H1 (cell line): Measurements from ENCODE around the gene ENDOV. TPM values are rescaled to one million over a fixed set of nuclear protein-coding genes. Genes with fewer than 3 reads are reported as not detected.

Source experiments
- CTCF ChIA-PET: fragments of 300-600 bp; sonication (Branson Sonifier 250); formaldehyde crosslinking; loops from one replicate; lab custom pipeline; 2021; ENCODE audit not compliant: partially characterized antibody; lab: Charles Lee
- POLR2A ChIA-PET: fragments of 300-600 bp; sonication (Branson Sonifier 250); formaldehyde crosslinking; loops from one replicate; lab custom pipeline; 2021; ENCODE audit warnings: inconsistent platforms; ENCODE audit not compliant: partially characterized antibody; lab: Charles Lee
- DNase-seq, 2 experiments: peaks; one replicate each; pipeline versions ENCODE4 v3.0.0 to v3.0.0-alpha.2; 2010 to 2022; ENCODE audit warnings: low spot score in 2 of 2, low read depth in 1 of 2, mixed read lengths in 1 of 2
- FAIRE-seq: peaks from 2 replicates; lab custom pipeline; 2011; peaks lifted over from hg19 to GRCh38; lab: Jason Lieb, UNC
- H2AFZ ChIP-seq: 2 replicates; pipeline ENCODE4 v1.8.1; 2012; ENCODE audit warnings: low read length, inconsistent platforms
- H2AK5ac ChIP-seq: 2 replicates; pipeline ENCODE4 v1.6.1; 2013; ENCODE audit warnings: low read depth, low read length
- H2BK120ac ChIP-seq: replicated peaks from 2 replicates; pipeline ENCODE3; 2013; ENCODE audit warnings: low read depth, low read length, inconsistent platforms
- H2BK12ac ChIP-seq: 2 replicates; pipeline ENCODE4 v1.6.1; 2013; ENCODE audit warnings: low read depth, low read length
- H2BK15ac ChIP-seq: 2 replicates; pipeline ENCODE4 v1.6.1; 2013; ENCODE audit warnings: low read length
- H2BK20ac ChIP-seq: 2 replicates; pipeline ENCODE4 v1.6.1; 2013; ENCODE audit warnings: low read length
- H2BK5ac ChIP-seq: 2 replicates; pipeline ENCODE4 v1.6.1; 2013; ENCODE audit warnings: low read depth, low read length
- H3K14ac ChIP-seq: 2 replicates; pipeline ENCODE4 v1.6.1; 2013; ENCODE audit warnings: inconsistent platforms; ENCODE audit not compliant: insufficient read length
- H3K18ac ChIP-seq: 2 replicates; pipeline ENCODE4 v1.6.1; 2013; ENCODE audit warnings: low read length; ENCODE audit errors: extremely low read depth
- H3K23ac ChIP-seq: 2 replicates; pipeline ENCODE4 v1.6.1; 2013; ENCODE audit warnings: inconsistent platforms; ENCODE audit not compliant: insufficient read length
- H3K23me2 ChIP-seq: 2 replicates; pipeline ENCODE4 v1.6.1; 2013; ENCODE audit warnings: low read depth, low read length
- H3K27ac ChIP-seq: 2 replicates; pipeline ENCODE4 v1.6.1; 2011; ENCODE audit warnings: low read depth, low read length, inconsistent platforms
- H3K27me3 ChIP-seq, 4 experiments: replicated peaks in 1 of 4; 1 replicate in 1 of 4; 2 replicates in 3 of 4; pipeline versions ENCODE4 v1.6.1 to v1.8.1; 2011 to 2013; ENCODE audit warnings: low read length in 3 of 4, mild to moderate bottlenecking in 3 of 4, inconsistent platforms in 2 of 4, mixed read lengths in 2 of 4, moderate library complexity in 1 of 4; ENCODE audit not compliant: control insufficient read depth in 3 of 4, insufficient read depth in 3 of 4; ENCODE audit errors: extremely low read depth in 1 of 4
- H3K36me3 ChIP-seq, 4 experiments: 2 replicates each; pipeline versions ENCODE4 v1.6.1 to v1.8.1; 2011 to 2013; ENCODE audit warnings: mild to moderate bottlenecking in 4 of 4, low read length in 3 of 4, moderate library complexity in 2 of 4, control low read depth in 1 of 4, inconsistent platforms in 1 of 4; ENCODE audit not compliant: insufficient read depth in 4 of 4, control insufficient read depth in 2 of 4
- H3K4ac ChIP-seq: replicated peaks from 2 replicates; pipeline ENCODE3; 2013; ENCODE audit warnings: low read length, low read depth, mixed read lengths, inconsistent platforms; ENCODE audit not compliant: insufficient read length
- H3K4me1 ChIP-seq, 4 experiments: replicated peaks in 1 of 4; 1 replicate in 1 of 4; 2 replicates in 3 of 4; pipeline versions ENCODE4 v1.6.1 to v1.8.1; 2011 to 2013; ENCODE audit warnings: low read length in 3 of 4, inconsistent platforms in 2 of 4, mixed read lengths in 1 of 4; ENCODE audit not compliant: insufficient read depth in 4 of 4, control insufficient read depth in 3 of 4
- H3K4me2 ChIP-seq, 2 experiments: 2 replicates each; pipeline versions ENCODE4 v1.6.1 to v1.8.1; 2011 to 2013; ENCODE audit warnings: low read depth in 2 of 2, low read length in 2 of 2, control low read depth in 1 of 2, inconsistent platforms in 1 of 2, mild to moderate bottlenecking in 1 of 2; ENCODE audit not compliant: insufficient read depth in 1 of 2
- H3K4me3 ChIP-seq, 4 experiments: fragments of 200-600, 300-600 bp in 1 of 4; sonication (generic), shearing (Covaris generic), sonication (Bioruptor Twin) in 1 of 4; 2 replicates each; pipeline versions ENCODE4 v1.5.1 to v1.8.1; 2011 to 2016; ENCODE audit warnings: low read length in 4 of 4, low read depth in 3 of 4, control low read depth in 2 of 4, inconsistent platforms in 2 of 4, mild to moderate bottlenecking in 2 of 4, mixed read lengths in 1 of 4, moderate library complexity in 1 of 4; ENCODE audit not compliant: insufficient read depth in 2 of 4; ENCODE audit errors: extremely low read depth in 1 of 4
- H3K56ac ChIP-seq: replicated peaks from 2 replicates; pipeline ENCODE3; 2013; ENCODE audit warnings: low read depth, mild to moderate bottlenecking, mixed read lengths, low read length, inconsistent platforms; ENCODE audit not compliant: insufficient read length
- H3K79me1 ChIP-seq: 2 replicates; pipeline ENCODE4 v1.6.1; 2013; ENCODE audit warnings: low read depth, low read length, control low read depth
- H3K79me2 ChIP-seq, 2 experiments: 2 replicates each; pipeline versions ENCODE4 v1.6.1 to v1.8.1; 2012 to 2013; ENCODE audit warnings: low read length in 2 of 2, mild to moderate bottlenecking in 2 of 2, inconsistent platforms in 1 of 2; ENCODE audit not compliant: insufficient read depth in 2 of 2, control insufficient read depth in 1 of 2
- H3K9ac ChIP-seq, 4 experiments: replicated peaks in 1 of 4; 1 replicate in 1 of 4; 2 replicates in 3 of 4; pipeline versions ENCODE4 v1.6.1 to v1.8.1; 2011 to 2013; ENCODE audit warnings: low read depth in 3 of 4, low read length in 3 of 4, control low read depth in 2 of 4, mild to moderate bottlenecking in 2 of 4, moderate library complexity in 2 of 4, inconsistent platforms in 1 of 4; ENCODE audit errors: extremely low read depth in 1 of 4
- H3K9me3 ChIP-seq, 2 experiments: 2 replicates each; pipeline versions ENCODE4 v1.6.1 to v1.8.1; 2012 to 2013; ENCODE audit warnings: mild to moderate bottlenecking in 2 of 2, moderate library complexity in 2 of 2, control low read depth in 1 of 2, inconsistent platforms in 1 of 2, low read depth in 1 of 2, low read length in 1 of 2, mixed read lengths in 1 of 2; ENCODE audit not compliant: insufficient read depth in 2 of 2
- H4K20me1 ChIP-seq, 2 experiments: replicated peaks in 1 of 2; 2 replicates each; pipeline versions ENCODE3 to v1.8.1; 2011 to 2013; ENCODE audit warnings: inconsistent platforms in 2 of 2, low read length in 2 of 2, mild to moderate bottlenecking in 1 of 2; ENCODE audit not compliant: insufficient read depth in 2 of 2, control insufficient read depth in 1 of 2
- H4K5ac ChIP-seq: 2 replicates; pipeline ENCODE4 v1.6.1; 2013; ENCODE audit warnings: low read length, low read depth, mixed read lengths, inconsistent platforms; ENCODE audit not compliant: insufficient read length
- H4K8ac ChIP-seq: 2 replicates; pipeline ENCODE4 v1.8.0; 2013; ENCODE audit warnings: mild to moderate bottlenecking, moderate library complexity, low read length, inconsistent platforms; ENCODE audit not compliant: insufficient read depth; ENCODE audit errors: extremely low read depth
- H4K91ac ChIP-seq: replicated peaks from 2 replicates; pipeline ENCODE3; 2013; ENCODE audit warnings: low read length, mixed read lengths, inconsistent platforms; ENCODE audit not compliant: insufficient read length
- ASH2L ChIP-seq: fragments of 200-600, 300-600 bp; sonication (generic); IDR thresholded peaks from one replicate; pipeline ENCODE4 v1.7.1; 2017; ENCODE audit warnings: low read length
- CHD1 ChIP-seq: IDR thresholded peaks from 2 replicates; pipeline ENCODE4 v1.6.1; 2012; ENCODE audit warnings: low read depth, low read length, improper control_type of control experiment
- EP300 ChIP-seq, 2 experiments: IDR thresholded peaks; 1 replicate in 1 of 2; 2 replicates in 1 of 2; pipeline ENCODE4 v1.6.1; 2011 to 2012; ENCODE audit warnings: low read depth in 2 of 2, low read length in 2 of 2, mild to moderate bottlenecking in 2 of 2, borderline replicate concordance in 1 of 2, inconsistent platforms in 1 of 2, moderate library complexity in 1 of 2
- JUND ChIP-seq: IDR thresholded peaks from 2 replicates; pipeline ENCODE4 v1.6.1; 2011; ENCODE audit warnings: mild to moderate bottlenecking, improper control_type of control experiment, low read length
- KDM1A ChIP-seq: fragments of 200-600, 300-600 bp; sonication (generic); IDR thresholded peaks from 2 replicates; pipeline ENCODE4 v1.7.1; 2016; ENCODE audit warnings: mild to moderate bottlenecking, low read length, borderline replicate concordance
- POLR2AphosphoS5 ChIP-seq: IDR thresholded peaks from 2 replicates; pipeline ENCODE4 v1.6.1; 2011; ENCODE audit warnings: low read depth, low read length
- POU5F1 ChIP-seq: IDR thresholded peaks from 2 replicates; pipeline ENCODE4 v1.6.1; 2011; ENCODE audit warnings: low read depth, mild to moderate bottlenecking, low read length, moderate library complexity
- RBBP5 ChIP-seq: IDR thresholded peaks from 2 replicates; pipeline ENCODE4 v1.7.1; 2012; ENCODE audit warnings: low read depth, mild to moderate bottlenecking, inconsistent platforms, low read length, moderate library complexity, borderline replicate concordance
- RXRA ChIP-seq: IDR thresholded peaks from 2 replicates; pipeline ENCODE4 v1.6.1; 2011; ENCODE audit warnings: low read depth, mild to moderate bottlenecking, low read length, moderate library complexity; ENCODE audit not compliant: insufficient read depth
- SIN3A ChIP-seq, 2 experiments: IDR thresholded peaks in 1 of 2; conservative IDR thresholded peaks in 1 of 2; 2 replicates each; pipeline ENCODE4 v1.6.1; 2011 to 2012; ENCODE audit warnings: low read length in 2 of 2, improper control_type of control experiment in 1 of 2, low read depth in 1 of 2, mild to moderate bottlenecking in 1 of 2
- SIRT6 ChIP-seq: IDR thresholded peaks from one replicate; pipeline ENCODE4 v1.7.1; 2012; ENCODE audit warnings: low read length, inconsistent platforms
- TCF12 ChIP-seq: IDR thresholded peaks from 2 replicates; pipeline ENCODE4 v1.6.1; 2011; ENCODE audit warnings: low read depth, mild to moderate bottlenecking, low read length
- YY1 ChIP-seq: IDR thresholded peaks from 2 replicates; pipeline ENCODE4 v1.6.1; 2011; ENCODE audit warnings: low read depth, mild to moderate bottlenecking, low read length
- WGBS, 2 experiments: shearing (Covaris generic) in 1 of 2; methylation state at CpG; one replicate each; pipeline versions ENCODE4 v1.1.6 to v1.1.7; 2013 to 2015; ENCODE audit warnings: low lambda C conversion rate in 2 of 2, mixed read lengths in 2 of 2, inconsistent platforms in 1 of 2, low coverage in 1 of 2, missing lambda C conversion rate in 1 of 2; ENCODE audit not compliant: insufficient replicate concordance in 2 of 2, insufficient coverage in 1 of 2, insufficient read length in 1 of 2; ENCODE audit errors: extremely low coverage in 1 of 2, missing lambda C conversion rate in 1 of 2; 5-methylcytosine and 5-hydroxymethylcytosine counted together
- polyA plus RNA-seq, 7 experiments: library from polyadenylated mRNA; depleted of rRNA in 3 of 7; stranded (reverse) in 5 of 7; unstranded in 2 of 7; fragments of >200 nt in 5 of 7; fragments of 200-250 nt in 2 of 7; gene quantifications; 1 replicate in 5 of 7; 2 replicates in 1 of 7; 4 replicates in 1 of 7; pipeline versions ENCODE4 v1.2.1 to v1.2.3, GENCODE V29; 2011 to 2013; ENCODE audit warnings: missing spikeins in 2 of 7, mixed read lengths in 2 of 7
- total RNA-seq: library from RNA; stranded (reverse); fragmentation: NEBNext Ultra II Directional; extraction: Animal tissue kit (Norgen Biotek cat#: 25700); gene quantifications from 2 replicates; pipeline ENCODE4 v1.2.1, GENCODE V29; 2021

Gene ENDOV
- total and polyA plus RNA-seq, 2 of the 8 experiments (the other 6 are each of a cell fraction or from before 2014, with no cell fraction given): 10.6 to 13.3 TPM

GRCh38 chr17:80445007-80445725 is 30.2 kb downstream of the ENDOV start:
- H3K9ac ChIP-seq: no peak overlapping the region
- no peaks in the 10 kb centered on the region for H3K79me1 ChIP-seq
- H2BK5ac ChIP-seq: no peak overlapping the region
- 74% methylated on average over 20 of the region's 26 CpGs; no CpG with 5 or more reads in 1 of the 2 experiments for WGBS, 2 experiments
- no peak overlapping the region for H2BK120ac ChIP-seq
- H3K4me2 ChIP-seq: no peak overlapping the region
- 0 out of 2 replicates have a peak overlapping the region, but pooled peaks have one; percentile 65 for H2BK15ac ChIP-seq
- no peak overlapping the region for H2BK20ac ChIP-seq
- POLR2A ChIA-PET: interaction anchor here (0.9 to 5.8 kb wide), 4 partner anchors 9 to 57 kb away, joined by 3 to 35 read pairs (median 4); no protein-coding TSS in a partner anchor
- no peak overlapping the region for H3K23ac ChIP-seq
- DNase-seq (no peak), FAIRE-seq (no peak)
- no peak overlapping the region for H3K56ac ChIP-seq
- no peak overlapping the region for H3K14ac ChIP-seq
- no peaks in the 10 kb centered on the region for H3K36me3 ChIP-seq
- no peak overlapping the region for H4K5ac ChIP-seq
- H4K8ac ChIP-seq: peak overlapping the region; percentile 20; the same call in 1 of the 2 replicates
- H4K20me1 ChIP-seq: no peaks in the 10 kb centered on the region
- H3K4me3 ChIP-seq: no peak overlapping the region
- H2BK12ac ChIP-seq: no peak overlapping the region
- H3K79me2 ChIP-seq: no peaks in the 10 kb centered on the region
- no peak overlapping the region for H3K27ac ChIP-seq
- H4K91ac ChIP-seq: no peak overlapping the region
- H3K9me3 ChIP-seq: no peaks in the 10 kb centered on the region
- peaks cover 0 to 7% (median 0%) of the 10 kb centered on the region in 4 experiments; a peak in 3 of 7 replicates for H3K27me3 ChIP-seq
- H3K4me1 ChIP-seq: peaks cover 3 to 11% (median 8%) of the 10 kb centered on the region in 4 experiments; a peak in 6 of 7 replicates
- H2AK5ac ChIP-seq: no peak overlapping the region
- H3K23me2 ChIP-seq: no peaks in the 10 kb centered on the region
- no peak overlapping the region for H3K18ac ChIP-seq
- H2AFZ ChIP-seq: no peak overlapping the region
- CTCF ChIA-PET: interaction anchor here (1.0 kb wide), 1 partner anchor 657 kb away, joined by 3 read pairs; no protein-coding TSS in a partner anchor
- H3K4ac ChIP-seq: peak overlapping the region; percentile 57
- TF ChIP-seq RXRA (no peak), ASH2L (no peak), KDM1A (no peak), SIN3A (conservative IDR thresholded peaks at IDR 0.05 in 1 of 2, IDR thresholded peaks at IDR 0.05 in 1 of 2; ENCODE audit: low read depth in 1 of 2, low read length in 2 of 2) (no peak), RBBP5 (no peak), JUND (no peak), YY1 (no peak), SIRT6 (no peak), POLR2AphosphoS5 (no peak), POU5F1 (no peak), EP300 (IDR thresholded peaks at IDR 0.05; ENCODE audit: borderline replicate concordance in 1 of 2, low read depth in 2 of 2, low read length in 2 of 2) (no peak), TCF12 (no peak), CHD1 (no peak)
